Ammon's horn (tissue), 1 donor: ENCODE measurements around the gene TSPAN10.
"Not testable (repeated sequence)": the region's sequence is repeated elsewhere in the genome, so short reads cannot be mapped to it uniquely, and the experiment has no call there.

Experiments used
- DNase-seq: peaks from one replicate; pipeline ENCODE4 v3.0.0-alpha.2; 2016; ENCODE audit warnings: low spot score

TSPAN10 gene

GRCh38 chr17:81636505-81637288 is at the start of gene TSPAN10, which contains the start of gene NPLOC4:
Gene TSPAN10 (plus strand): TSS chr17:81637196. CDS start chr17:81642413, 5,217 bp downstream.
Gene NPLOC4 (minus strand): TSS chr17:81637112. CDS start chr17:81636930, 182 bp downstream.
- DNase-seq, result peak; percentile 79

- DNase-seq, result no peak
These were observed 47.4 kb upstream of the TSPAN10 start for GRCh38 chr17:81589612-81590011.

- DNase-seq, result no peak
These were observed 46.9 kb upstream of the TSPAN10 start for GRCh38 chr17:81590121-81590520.

- DNase-seq, result no peak
These were observed 45.0 kb upstream of the TSPAN10 start for GRCh38 chr17:81591971-81592370.

GRCh38 chr17:81593105-81593871 is 43.7 kb upstream of the TSPAN10 start:
- no peak for DNase-seq

GRCh38 chr17:81599719-81600486 is 37.1 kb upstream of the TSPAN10 start:
- no peak for DNase-seq

- DNase-seq, result peak; percentile 71
These were observed 35.4 kb upstream of the TSPAN10 start for GRCh38 chr17:81601525-81602120.

- no peak for DNase-seq
These were observed 33.0 kb upstream of the TSPAN10 start for GRCh38 chr17:81603846-81604610.

- DNase-seq, result no peak
These were observed 29.6 kb upstream of the TSPAN10 start for GRCh38 chr17:81607431-81607830.

GRCh38 chr17:81608082-81608481 is 28.9 kb upstream of the TSPAN10 start:
- no peak for DNase-seq

- DNase-seq, result no peak
These were observed 28.4 kb upstream of the TSPAN10 start for GRCh38 chr17:81608605-81609004.

GRCh38 chr17:81609541-81610311 is 27.3 kb upstream of the TSPAN10 start:
- peak; percentile 37 for DNase-seq

GRCh38 chr17:81612172-81612970 is 24.6 kb upstream of the TSPAN10 start:
- no peak for DNase-seq

GRCh38 chr17:81615401-81615930 is 21.5 kb upstream of the TSPAN10 start:
- no peak for DNase-seq

GRCh38 chr17:81616877-81617276 is 20.1 kb upstream of the TSPAN10 start:
- DNase-seq, result no peak

- not testable (repeated sequence) for DNase-seq
These were observed 18.7 kb upstream of the TSPAN10 start for GRCh38 chr17:81618307-81618706.

- DNase-seq, result peak; percentile 13
These were observed 15.4 kb upstream of the TSPAN10 start for GRCh38 chr17:81621494-81622130.

- no peak for DNase-seq
These were observed 6.7 kb upstream of the TSPAN10 start for GRCh38 chr17:81630274-81630673.

- DNase-seq, result no peak
These were observed 5.5 kb upstream of the TSPAN10 start for GRCh38 chr17:81631482-81631881.
